Choroid plexus epithelial cell (primary cell): ENCODE data around the gene SPEG.

Experiments
- DNase-seq: peaks from one replicate; pipeline ENCODE4 v3.0.0-alpha.2; 2010; ENCODE audit warnings: low read depth
- H3K4me3 ChIP-seq: 2 replicates; pipeline ENCODE4 v1.5.1; 2011; ENCODE audit warnings: low read depth, mild to moderate bottlenecking, control low read depth, low read length, moderate library complexity
- TF ChIP-seq, protein P1 (sequence below): conservative IDR thresholded peaks from 2 replicates; pipeline ENCODE4 v1.5.1; 2011; ENCODE audit warnings: low read depth, mild to moderate bottlenecking, control low read depth, inconsistent platforms, low read length, moderate library complexity

Gene SPEG

DNA sequence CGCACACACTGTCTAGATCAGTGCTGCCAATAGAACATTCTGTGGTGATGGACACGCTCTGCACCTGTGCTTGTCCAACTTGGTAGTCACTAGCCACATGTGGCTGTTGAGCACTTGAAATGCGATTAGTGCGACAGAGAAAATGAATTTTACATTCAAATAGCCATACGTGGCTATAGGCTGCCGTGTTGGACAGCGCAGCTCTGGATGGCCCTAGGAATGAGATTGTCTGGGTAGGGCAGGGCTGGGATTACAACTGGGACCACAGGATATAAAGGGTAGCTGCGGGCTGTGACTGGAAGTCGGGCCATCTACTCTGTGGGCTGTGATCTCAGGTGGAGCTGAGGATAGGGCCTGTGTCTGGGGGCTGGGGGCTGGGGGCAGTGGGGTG is 84.9 kb downstream of the SPEG start:
- TF ChIP-seq, protein P1, sequence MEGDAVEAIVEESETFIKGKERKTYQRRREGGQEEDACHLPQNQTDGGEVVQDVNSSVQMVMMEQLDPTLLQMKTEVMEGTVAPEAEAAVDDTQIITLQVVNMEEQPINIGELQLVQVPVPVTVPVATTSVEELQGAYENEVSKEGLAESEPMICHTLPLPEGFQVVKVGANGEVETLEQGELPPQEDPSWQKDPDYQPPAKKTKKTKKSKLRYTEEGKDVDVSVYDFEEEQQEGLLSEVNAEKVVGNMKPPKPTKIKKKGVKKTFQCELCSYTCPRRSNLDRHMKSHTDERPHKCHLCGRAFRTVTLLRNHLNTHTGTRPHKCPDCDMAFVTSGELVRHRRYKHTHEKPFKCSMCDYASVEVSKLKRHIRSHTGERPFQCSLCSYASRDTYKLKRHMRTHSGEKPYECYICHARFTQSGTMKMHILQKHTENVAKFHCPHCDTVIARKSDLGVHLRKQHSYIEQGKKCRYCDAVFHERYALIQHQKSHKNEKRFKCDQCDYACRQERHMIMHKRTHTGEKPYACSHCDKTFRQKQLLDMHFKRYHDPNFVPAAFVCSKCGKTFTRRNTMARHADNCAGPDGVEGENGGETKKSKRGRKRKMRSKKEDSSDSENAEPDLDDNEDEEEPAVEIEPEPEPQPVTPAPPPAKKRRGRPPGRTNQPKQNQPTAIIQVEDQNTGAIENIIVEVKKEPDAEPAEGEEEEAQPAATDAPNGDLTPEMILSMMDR = no peak
- H3K4me3 ChIP-seq = no peak overlapping the region
- DNase-seq = no peak

- no peak for DNase-seq
- H3K4me3 ChIP-seq = no peak overlapping the region
- TF ChIP-seq, protein P1 = no peak
Measured at GRCh38 chr2:219520079-219520478, 85.4 kb downstream of the SPEG start.

- TF ChIP-seq, protein P1 = peak; percentile 89
- DNase-seq = peak; percentile 47
- no peak overlapping the region for H3K4me3 ChIP-seq
Measured at GRCh38 chr2:219521066-219521880, 86.6 kb downstream of the SPEG start.

GRCh38 chr2:219522111-219523030 is 87.7 kb downstream of the SPEG start:
- TF ChIP-seq, protein P1 = no peak
- DNase-seq = peak; percentile 44
- peak overlapping the region; percentile 30 for H3K4me3 ChIP-seq

GRCh38 chr2:219523031-219523671 is 88.5 kb downstream of the SPEG start:
- H3K4me3 ChIP-seq = no peak overlapping the region
- peak; percentile 17 for DNase-seq
- TF ChIP-seq, protein P1 = no peak

DNA sequence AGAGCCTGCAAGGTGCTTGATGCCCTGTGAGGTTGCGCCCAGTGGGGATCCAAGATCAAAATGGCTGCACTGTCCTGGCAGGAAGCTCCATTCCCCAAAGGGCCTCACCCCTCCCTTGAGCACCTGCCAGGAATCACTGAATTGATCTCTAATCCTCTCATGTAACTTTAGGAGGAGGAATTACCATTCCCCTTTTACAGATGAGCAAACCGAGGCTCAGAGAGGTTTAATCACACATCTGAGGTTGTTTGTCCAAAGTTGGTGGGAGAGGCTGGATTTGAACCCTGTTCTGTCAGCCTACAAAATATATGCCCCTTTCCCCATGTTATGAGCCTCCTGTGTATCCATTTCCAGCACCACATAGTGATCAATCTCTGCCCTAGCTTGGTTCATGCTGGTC is 90.2 kb downstream of the SPEG start:
- no peak overlapping the region for H3K4me3 ChIP-seq
- no peak for DNase-seq
- TF ChIP-seq, protein P1 = no peak
